Body of pancreas (tissue), 4 donors: ENCODE results near the gene CAMK1D. TPM values are rescaled to one million over a fixed set of nuclear protein-coding genes. Genes with fewer than 3 reads are reported as not detected.

Source experiments
- ATAC-seq: fragments of 150-250 bp; one replicate; pipeline ENCODE4 v1.9.1; 2016
- DNase-seq, 4 donors: peaks; one replicate each; pipeline ENCODE4 v3.0.0-alpha.2; 2019
- H3K27ac ChIP-seq, 4 donors: fragments of 200-600 bp; sonication (generic); 1 replicate in 3 of 4; 2 replicates in 1 of 4; pipeline versions ENCODE4 v1.5.1 to v1.6.1; 2016 to 2019; ENCODE audit warnings: mild to moderate bottlenecking in 1 of 4, mixed read lengths in 1 of 4, moderate library complexity in 1 of 4
- H3K27me3 ChIP-seq, 2 donors: fragments of 200-600 bp; sonication (generic); one replicate each; pipeline ENCODE4 v1.6.0; 2016; ENCODE audit warnings: mild to moderate bottlenecking in 1 of 2
- H3K36me3 ChIP-seq, 2 donors: fragments of 200-600 bp; sonication (generic); replicated peaks in 1 of 2; 2 replicates each; pipeline ENCODE4 v1.5.1; 2016; ENCODE audit warnings: low read depth in 2 of 2; ENCODE audit not compliant: insufficient read depth in 1 of 2
- H3K4me1 ChIP-seq: fragments of 200-600 bp; sonication (generic); one replicate; pipeline ENCODE4 v1.6.0; 2016
- H3K4me3 ChIP-seq, 2 donors: fragments of 200-600 bp; sonication (generic); 1 replicate in 1 of 2; 2 replicates in 1 of 2; pipeline ENCODE4 v1.5.1; 2016 to 2019
- H3K9me3 ChIP-seq, 3 donors: fragments of 200-600 bp; sonication (generic); 1 replicate in 2 of 3; 2 replicates in 1 of 3; pipeline ENCODE4 v1.5.1; 2016
- CTCF ChIP-seq, 7 experiments: fragments of 450-650 bp in 4 of 7; fragments of 200-600 bp in 3 of 7; sonication (generic) in 3 of 7; IDR thresholded peaks; one replicate each; pipeline ENCODE4 v1.5.1; 2016 to 2019; ENCODE audit warnings: antibody characterized with exemption in 7 of 7
- POLR2A ChIP-seq, 3 donors: fragments of 450-650 bp; IDR thresholded peaks; one replicate each; pipeline ENCODE4 v1.6.1; 2016; ENCODE audit warnings: antibody characterized with exemption in 3 of 3, mild to moderate bottlenecking in 2 of 3
- WGBS, 2 donors: methylation state at CpG; one replicate each; pipeline ENCODE4 v1.1.5; 2017; 5-methylcytosine and 5-hydroxymethylcytosine counted together
- intact Hi-C: fragments of 100-400 bp; cut with DNase I; formaldehyde crosslinking; loops from one replicate; pipeline ENCODE4 v1.15.1; 2023
- total RNA-seq, 2 donors: library from RNA; depleted of rRNA; stranded (reverse); fragments of >200 nt; gene quantifications; one replicate each; pipeline ENCODE4 v1.1.0, GENCODE V29; 2016

Gene CAMK1D
- total RNA-seq, 2 donors from 2014 or later: 12.5 to 14.2 TPM

DNA sequence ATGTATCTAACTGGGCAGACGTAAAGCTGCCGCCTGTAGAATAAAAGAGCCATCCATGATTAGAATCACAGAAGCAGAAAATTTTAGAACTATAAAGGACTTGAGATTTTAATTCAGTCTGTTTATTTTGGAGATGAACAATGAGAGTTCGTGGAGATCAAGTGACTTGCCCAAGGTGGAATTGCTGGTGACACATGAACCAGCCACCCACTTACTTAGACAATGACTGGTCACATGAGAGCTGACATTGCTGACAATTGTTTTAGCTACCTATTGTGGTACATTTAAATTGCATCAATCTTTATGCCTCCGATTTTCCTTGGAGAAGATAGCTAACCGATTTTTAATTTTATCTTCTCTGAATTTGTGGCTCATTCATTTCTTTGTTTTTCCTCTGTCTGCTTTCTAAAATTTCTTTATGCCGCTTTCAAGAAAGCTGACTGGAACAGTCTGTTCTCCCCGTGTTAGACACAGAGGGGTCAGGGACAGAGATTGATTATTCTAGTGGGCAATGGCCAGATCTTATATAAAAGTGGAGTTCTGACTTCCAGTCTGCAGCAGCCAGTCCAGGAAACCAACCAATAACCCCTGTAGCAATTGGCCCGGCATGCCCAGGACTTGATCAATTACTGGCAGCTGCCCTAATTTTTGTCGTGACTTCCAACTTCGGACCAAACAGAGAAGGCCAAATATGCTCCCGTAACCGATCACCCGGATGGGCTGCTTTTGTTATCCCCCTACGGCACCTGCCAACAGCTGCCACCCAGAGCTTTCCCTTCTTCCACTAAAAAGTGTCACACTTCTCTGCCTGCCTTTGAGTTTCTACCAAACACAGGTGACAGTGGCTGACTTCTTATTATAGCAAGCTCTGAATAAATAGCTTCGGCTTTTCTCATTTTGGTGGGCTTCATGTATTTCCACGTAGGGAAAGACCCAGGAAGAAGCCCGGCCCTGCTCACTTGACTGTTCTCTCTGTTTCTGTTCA is 241.6 kb downstream of the CAMK1D start:
- TF ChIP-seq POLR2A (IDR thresholded peaks at IDR 0.05) (no peak), CTCF (IDR thresholded peaks at IDR 0.05) (no peak)
- DNase-seq (no peak), ATAC-seq (no peak)
- WGBS, 2 donors: 63 to 76% methylated on average over 17 of the region's 17 CpGs
- Histone ChIP-seq H3K4me3 (no peak overlapping the region), H3K9me3 (no peaks in the 10 kb centered on the region), H3K4me1 (peaks cover 5% of the 10 kb centered on the region), H3K27ac (no peak overlapping the region), H3K27me3 (no peaks in the 10 kb centered on the region), H3K36me3 (no peaks in the 10 kb centered on the region)
- intact Hi-C loops: no loop called here

DNA sequence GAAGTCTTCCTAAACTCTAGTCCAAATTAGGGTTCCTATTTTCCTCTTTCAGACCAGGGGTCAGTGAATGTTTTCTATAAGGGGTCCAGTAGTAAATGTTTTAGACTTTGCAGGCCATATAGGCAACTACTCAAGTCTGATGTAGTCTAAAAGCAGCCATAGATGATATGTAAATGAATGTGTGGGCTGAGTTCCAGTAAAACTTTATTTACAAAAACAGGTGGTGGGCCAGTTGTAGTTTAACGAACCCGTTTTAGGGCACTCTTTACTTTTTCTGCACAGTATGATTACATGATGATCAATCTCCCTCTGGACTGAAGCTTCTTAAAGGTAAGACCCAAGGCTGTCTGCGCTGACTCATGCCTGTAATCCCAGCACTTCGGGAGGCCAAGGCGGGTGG is 243.6 kb downstream of the CAMK1D start:
- Histone ChIP-seq H3K9me3 (no peaks in the 10 kb centered on the region), H3K4me3 (no peak overlapping the region), H3K27ac (no peak overlapping the region), H3K36me3 (no peaks in the 10 kb centered on the region), H3K4me1 (peaks cover 5% of the 10 kb centered on the region), H3K27me3 (no peaks in the 10 kb centered on the region)
- ATAC-seq (no peak), DNase-seq (no peak)
- WGBS, 2 donors: 92 to 94% methylated on average over 3 to 5 of the region's 5 CpGs
- intact Hi-C loops: no loop called here
- TF ChIP-seq POLR2A (IDR thresholded peaks at IDR 0.05): no peak
- no peak for TF ChIP-seq CTCF (IDR thresholded peaks at IDR 0.05)

- Histone ChIP-seq H3K27me3 (no peaks in the 10 kb centered on the region), H3K4me3 (no peak overlapping the region), H3K4me1 (peaks cover 5% of the 10 kb centered on the region), H3K27ac (no peak overlapping the region), H3K36me3 (no peaks in the 10 kb centered on the region), H3K9me3 (no peaks in the 10 kb centered on the region)
- 80 to 87% methylated on average over 8 of the region's 8 CpGs for WGBS, 2 donors
- no peak for ATAC-seq
- intact Hi-C loops: no loop called here
- DNase-seq: no peak
- TF ChIP-seq CTCF (IDR thresholded peaks at IDR 0.05): no peak
- TF ChIP-seq POLR2A (IDR thresholded peaks at IDR 0.05): no peak
Measured at GRCh38 chr10:12594448-12594944, 245.1 kb downstream of the CAMK1D start.

DNA sequence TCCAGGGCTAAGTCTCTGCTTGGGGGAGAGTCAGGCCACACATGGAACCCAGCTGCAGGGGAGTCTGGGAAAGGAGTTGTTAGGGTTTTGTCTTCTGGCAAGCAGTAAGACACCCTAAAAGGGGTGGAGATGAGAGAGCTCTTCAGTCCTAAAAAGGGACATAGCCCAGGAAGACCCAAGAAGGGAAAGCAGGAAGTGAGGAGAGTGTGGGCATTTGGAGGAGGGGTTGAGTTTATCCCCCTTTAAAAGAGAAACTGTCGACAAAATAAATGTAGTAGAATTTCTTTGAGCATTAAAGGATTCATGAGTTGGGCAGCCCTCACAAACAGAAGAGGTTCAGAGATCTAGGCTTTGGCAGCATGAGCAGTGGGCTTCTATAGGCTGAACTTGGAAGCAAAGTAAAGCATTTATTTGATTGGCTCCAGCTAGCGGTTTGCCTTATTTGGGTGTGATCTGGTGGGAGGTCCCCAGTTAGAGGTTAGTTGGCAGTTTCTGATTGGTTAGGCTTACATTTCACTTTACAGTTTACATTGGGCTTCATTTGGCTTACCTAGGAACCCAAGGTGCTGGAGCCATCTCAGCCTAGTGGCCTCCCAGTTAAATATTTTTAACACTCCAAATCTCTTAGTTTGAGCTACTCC is 246.7 kb downstream of the CAMK1D start:
- Histone ChIP-seq H3K4me3 (no peak overlapping the region), H3K9me3 (no peaks in the 10 kb centered on the region), H3K27me3 (no peaks in the 10 kb centered on the region), H3K27ac (no peak overlapping the region), H3K4me1 (peaks cover 2% of the 10 kb centered on the region), H3K36me3 (no peaks in the 10 kb centered on the region)
- WGBS, 2 donors: 92 to 100% methylated on average over 2 of the region's 2 CpGs
- intact Hi-C loops: no loop called here
- no peak for TF ChIP-seq POLR2A (IDR thresholded peaks at IDR 0.05)
- no peak for TF ChIP-seq CTCF (IDR thresholded peaks at IDR 0.05)
- DNase-seq (no peak), ATAC-seq (no peak)
